DMS79 (cell line): ENCODE results near the gene PDILT.

ENCODE experiments used
- DNase-seq: peaks from one replicate; lab custom pipeline; 2025; lab: John Stamatoyannopoulos, UW

Gene PDILT

GRCh38 chr16:20402651-20403050, 1.9 kb downstream of the PDILT start:
- DNase-seq: no peak

- no peak for DNase-seq
Observed at GRCh38 chr16:20401475-20402016, 3.0 kb downstream of the PDILT start.

GRCh38 chr16:20401066-20401465, 3.5 kb downstream of the PDILT start:
- no peak for DNase-seq

GRCh38 chr16:20399185-20399584, 5.4 kb downstream of the PDILT start:
- DNase-seq: no peak

- DNase-seq: no peak
Observed at GRCh38 chr16:20398603-20399002, 5.9 kb downstream of the PDILT start.

GRCh38 chr16:20397468-20398074, 7.0 kb downstream of the PDILT start:
- DNase-seq: no peak

GRCh38 chr16:20396846-20397467, 7.6 kb downstream of the PDILT start:
- DNase-seq: no peak

- DNase-seq: no peak
Observed at GRCh38 chr16:20395946-20396345, 8.6 kb downstream of the PDILT start.

GRCh38 chr16:20393801-20394577, 10.5 kb downstream of the PDILT start:
- no peak for DNase-seq

- no peak for DNase-seq
Observed at GRCh38 chr16:20391045-20391444, 13.5 kb downstream of the PDILT start.

GRCh38 chr16:20388854-20389253, 15.7 kb downstream of the PDILT start:
- no peak for DNase-seq

- no peak for DNase-seq
Observed at GRCh38 chr16:20387978-20388377, 16.6 kb downstream of the PDILT start.

GRCh38 chr16:20385844-20386832, 18.4 kb downstream of the PDILT start:
- DNase-seq: no peak

GRCh38 chr16:20383106-20384029, 21.2 kb downstream of the PDILT start:
- peak; percentile 48 for DNase-seq

GRCh38 chr16:20382202-20382948, 22.2 kb downstream of the PDILT start:
- DNase-seq: no peak

GRCh38 chr16:20380782-20381181, 23.8 kb downstream of the PDILT start:
- no peak for DNase-seq

GRCh38 chr16:20377181-20377580, 27.4 kb downstream of the PDILT start:
- no peak for DNase-seq

- no peak for DNase-seq
Observed at GRCh38 chr16:20372701-20373100, 31.8 kb downstream of the PDILT start.

- DNase-seq: no peak
Observed at GRCh38 chr16:20369452-20370054, 35.0 kb downstream of the PDILT start.
